ENCODE results near the gene BAZ2B. TPM values are rescaled to one million over a fixed set of nuclear protein-coding genes. Genes with fewer than 3 reads are reported as not detected.

BAZ2B gene
- polyA plus RNA-seq, 1 of the 3 experiments (the other 2 are of a cell fraction), result 10.2 TPM

- Histone ChIP-seq H3K9me2 (no peaks in the 10 kb centered on the region), H3K4me2 (no peak overlapping the region), H3K4me1 (ENCODE audit: control insufficient read depth in 1 of 2, insufficient read depth in 2 of 2, low read depth in 1 of 2, low read length in 1 of 2) (no peaks in the 10 kb centered on the region), H3K36me3 (replicated peaks in 1 of 2; ENCODE audit: control insufficient read depth in 1 of 2, insufficient read depth in 2 of 2, low read length in 1 of 2) (peaks cover 17 to 38% of the 10 kb centered on the region in 2 experiments), H2AFZ (ENCODE audit: low read depth) (no peak overlapping the region), H3K9me3 (no peaks in the 10 kb centered on the region), H3K27me3 (ENCODE audit: insufficient read depth) (no peaks in the 10 kb centered on the region), H3F3A (replicated peaks; ENCODE audit: insufficient read depth) (no peaks in the 10 kb centered on the region), H3K4me3 (ENCODE audit: low read depth in 2 of 2, low read length in 1 of 2) (no peak overlapping the region), H3K27ac (ENCODE audit: low read depth in 2 of 2, low read length in 1 of 2) (no peak overlapping the region), H3K9ac (no peak overlapping the region), H4K20me1 (ENCODE audit: insufficient read depth) (no peaks in the 10 kb centered on the region), H3K79me2 (ENCODE audit: insufficient read depth) (no peaks in the 10 kb centered on the region)
- ChIA-PET CTCF (no interaction called here), POLR2A (no interaction called here)
- 98% methylated on average over 3 of the region's 4 CpGs for whole genome bisulfite sequencing (ENCODE audit: low lambda C conversion rate)
- no peak for TF ChIP-seq NRF1 (IDR thresholded peaks at IDR 0.05; ENCODE audit: low read depth, low read length)
- no peak for DNase-seq
Observed at GRCh38 chr2:159475793-159476192, 140.6 kb downstream of the BAZ2B start.

- Histone ChIP-seq H3K9ac (no peak overlapping the region), H3K79me2 (ENCODE audit: insufficient read depth) (peaks cover 6% of the 10 kb centered on the region; the same call in 1 of the 2 replicates), H3K27me3 (ENCODE audit: insufficient read depth) (no peaks in the 10 kb centered on the region), H3K4me1 (ENCODE audit: control insufficient read depth in 1 of 2, insufficient read depth in 2 of 2, low read depth in 1 of 2, low read length in 1 of 2) (no peaks in the 10 kb centered on the region), H3K27ac (ENCODE audit: low read depth in 2 of 2, low read length in 1 of 2) (no peak overlapping the region), H3K9me2 (no peaks in the 10 kb centered on the region), H3K36me3 (replicated peaks in 1 of 2; ENCODE audit: control insufficient read depth in 1 of 2, insufficient read depth in 2 of 2, low read length in 1 of 2) (peaks cover 6 to 30% of the 10 kb centered on the region in 2 experiments), H4K20me1 (ENCODE audit: insufficient read depth) (no peaks in the 10 kb centered on the region), H3K9me3 (no peaks in the 10 kb centered on the region), H2AFZ (ENCODE audit: low read depth) (no peak overlapping the region), H3K4me2 (no peak overlapping the region), H3F3A (replicated peaks; ENCODE audit: insufficient read depth) (no peaks in the 10 kb centered on the region), H3K4me3 (ENCODE audit: low read depth in 2 of 2, low read length in 1 of 2) (no peak overlapping the region)
- CTCF ChIA-PET, result no interaction called here
- TF ChIP-seq SMC3 (IDR thresholded peaks at IDR 0.05; ENCODE audit: low read depth, low read length), result no peak
- no peak for TF ChIP-seq SIN3A (IDR thresholded peaks at IDR 0.05; ENCODE audit: borderline replicate concordance, low read depth, low read length)
- no peak for TF ChIP-seq TAF1 (IDR thresholded peaks at IDR 0.05; ENCODE audit: borderline replicate concordance, low read depth, low read length)
- no peak for TF ChIP-seq FOXM1 (IDR thresholded peaks at IDR 0.05; ENCODE audit: low read depth)
- TF ChIP-seq JUND (IDR thresholded peaks at IDR 0.05), result no peak
- TF ChIP-seq RFX5 (IDR thresholded peaks at IDR 0.05; ENCODE audit: low read length), result no peak
- no peak for TF ChIP-seq FOSL2 (IDR thresholded peaks at IDR 0.05; ENCODE audit: borderline replicate concordance, low read depth)
- TF ChIP-seq MEF2A (IDR thresholded peaks at IDR 0.05; ENCODE audit: borderline replicate concordance, low read depth), result no peak
- no peak for TF ChIP-seq FOXJ3 (CRISPR knock-in tag; IDR thresholded peaks at IDR 0.05)
- TF ChIP-seq TCF12 (IDR thresholded peaks at IDR 0.05), result no peak
- no peak for TF ChIP-seq CTCF (IDR thresholded peaks at IDR 0.05)
- no peak for DNase-seq
- POLR2A ChIA-PET, result no interaction called here
- 50% methylated on average over 2 of the region's 2 CpGs for WGBS (ENCODE audit: low lambda C conversion rate)
Observed at GRCh38 chr2:159471340-159471739, 145.0 kb downstream of the BAZ2B start.

- Histone ChIP-seq H3K27ac (ENCODE audit: low read depth in 2 of 2, low read length in 1 of 2) (no peak overlapping the region), H3K9me3 (no peaks in the 10 kb centered on the region), H4K20me1 (ENCODE audit: insufficient read depth) (no peaks in the 10 kb centered on the region), H3K9me2 (no peaks in the 10 kb centered on the region), H2AFZ (ENCODE audit: low read depth) (no peak overlapping the region), H3K27me3 (ENCODE audit: insufficient read depth) (no peaks in the 10 kb centered on the region), H3K4me3 (ENCODE audit: low read depth in 2 of 2, low read length in 1 of 2) (no peak overlapping the region), H3K4me1 (ENCODE audit: control insufficient read depth in 1 of 2, insufficient read depth in 2 of 2, low read depth in 1 of 2, low read length in 1 of 2) (no peaks in the 10 kb centered on the region), H3K36me3 (replicated peaks in 1 of 2; ENCODE audit: control insufficient read depth in 1 of 2, insufficient read depth in 2 of 2, low read length in 1 of 2) (peaks cover 4 to 18% of the 10 kb centered on the region in 2 experiments), H3K79me2 (ENCODE audit: insufficient read depth) (peaks cover 6% of the 10 kb centered on the region), H3F3A (replicated peaks; ENCODE audit: insufficient read depth) (no peaks in the 10 kb centered on the region), H3K9ac (no peak overlapping the region), H3K4me2 (no peak overlapping the region)
- 97% methylated on average over 2 of the region's 2 CpGs for WGBS (ENCODE audit: low lambda C conversion rate)
- DNase-seq, result no peak
- POLR2A ChIA-PET, result no interaction called here
- TF ChIP-seq SIN3A (IDR thresholded peaks at IDR 0.05; ENCODE audit: borderline replicate concordance, low read depth, low read length) (no peak), YY1 (IDR thresholded peaks at IDR 0.05; ENCODE audit: low read depth) (no peak), FOXJ3 (CRISPR knock-in tag; IDR thresholded peaks at IDR 0.05) (no peak), NRF1 (IDR thresholded peaks at IDR 0.05; ENCODE audit: low read depth, low read length) (no peak), MXI1 (IDR thresholded peaks at IDR 0.05; ENCODE audit: low read depth, low read length) (no peak), USF2 (IDR thresholded peaks at IDR 0.05; ENCODE audit: borderline replicate concordance, low read depth, low read length) (no peak), ZBTB33 (IDR thresholded peaks at IDR 0.05; ENCODE audit: borderline replicate concordance, low read depth) (no peak), IRF3 (IDR thresholded peaks at IDR 0.05; ENCODE audit: low read depth, low read length) (no peak), CHD2 (IDR thresholded peaks at IDR 0.05; ENCODE audit: low read length, partially characterized antibody) (no peak), JUND (IDR thresholded peaks at IDR 0.05) (no peak)
- CTCF ChIA-PET, result no interaction called here
Observed at GRCh38 chr2:159468257-159468656, 148.1 kb downstream of the BAZ2B start.
